GM18867 (cell line): Measurements from ENCODE around the gene PHETA1.
"Not testable (repeated sequence)": the region's sequence is repeated elsewhere in the genome, so short reads cannot be mapped to it uniquely, and the experiment has no call there.

Experiments
- ATAC-seq: cut with Tn5 transposase; IDR thresholded peaks from one replicate; pipeline ENCODE4 v1.9.1; 2021; ENCODE audit warnings: mild to moderate bottlenecking, moderate library complexity; ENCODE audit not compliant: unreplicated experiment

Gene PHETA1

GRCh38 chr12:111377440-111377839 lies 8.5 kb upstream of the PHETA1 start:
- no peak for ATAC-seq

GRCh38 chr12:111373231-111373630 lies 4.3 kb upstream of the PHETA1 start:
- ATAC-seq, result not testable (repeated sequence)

DNA sequence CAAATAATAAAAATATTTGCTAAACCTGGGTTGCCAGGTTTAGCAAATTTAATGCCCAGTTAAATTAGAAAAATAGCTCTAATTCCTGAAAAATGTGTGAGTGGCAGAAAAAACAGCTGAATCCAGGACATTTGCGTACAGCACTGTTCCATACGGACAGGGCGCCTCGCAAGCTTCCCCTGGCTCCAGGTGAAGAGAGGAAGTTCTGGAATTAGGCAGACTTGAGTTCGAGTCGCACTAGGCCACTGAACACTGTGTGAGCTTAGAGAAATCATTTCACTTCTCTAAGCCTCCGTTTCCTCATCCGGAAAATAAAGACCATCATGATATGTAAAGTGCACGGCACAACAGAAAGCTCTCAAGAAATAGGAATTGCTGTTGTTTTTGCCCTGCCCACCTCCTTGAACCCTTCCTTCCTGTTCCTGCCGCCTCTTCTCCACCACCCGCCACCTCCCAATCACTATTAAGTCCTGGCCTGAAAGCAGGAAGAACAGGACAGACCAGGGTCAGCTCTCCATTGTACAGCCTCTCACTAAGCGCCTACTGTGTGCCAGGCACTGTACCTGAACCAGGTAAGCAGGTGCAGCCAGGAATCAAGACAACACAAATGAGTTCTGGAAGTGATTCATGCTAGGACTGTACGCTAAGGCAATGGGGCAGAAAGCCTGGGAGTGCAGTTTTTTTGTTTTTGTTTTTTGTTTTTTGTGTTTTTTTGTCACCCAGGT lies 763 bp upstream of the PHETA1 start:
- ATAC-seq, result no peak

DNA sequence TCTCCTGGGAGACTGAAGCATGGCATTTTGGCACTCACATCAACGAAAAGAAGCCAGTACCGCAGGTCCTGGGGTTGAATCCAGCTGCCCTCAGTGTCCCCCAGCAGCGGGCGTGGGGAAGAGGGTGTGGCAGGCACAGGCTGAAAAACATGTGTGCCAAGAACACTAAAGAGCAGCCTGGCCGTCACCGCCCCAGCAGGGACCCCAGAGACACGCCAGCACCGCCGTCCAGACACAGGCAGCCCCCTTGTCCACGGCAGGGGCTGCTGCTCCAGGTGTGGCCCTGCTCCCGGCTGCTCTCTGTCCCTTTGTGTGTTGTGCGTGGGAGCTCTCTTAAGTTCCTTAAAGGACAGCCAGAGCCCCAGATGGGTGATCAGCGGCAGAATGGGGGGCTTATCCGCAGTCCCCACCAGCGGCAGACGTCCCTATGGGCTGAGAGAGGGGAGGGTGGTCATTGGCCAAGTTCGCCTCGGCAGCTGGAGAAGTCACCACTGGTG lies 556 bp downstream of the PHETA1 start:
- ATAC-seq, result no peak

- no peak for ATAC-seq
Observed at GRCh38 chr12:111367661-111368221, 1.2 kb downstream of the PHETA1 start.

DNA sequence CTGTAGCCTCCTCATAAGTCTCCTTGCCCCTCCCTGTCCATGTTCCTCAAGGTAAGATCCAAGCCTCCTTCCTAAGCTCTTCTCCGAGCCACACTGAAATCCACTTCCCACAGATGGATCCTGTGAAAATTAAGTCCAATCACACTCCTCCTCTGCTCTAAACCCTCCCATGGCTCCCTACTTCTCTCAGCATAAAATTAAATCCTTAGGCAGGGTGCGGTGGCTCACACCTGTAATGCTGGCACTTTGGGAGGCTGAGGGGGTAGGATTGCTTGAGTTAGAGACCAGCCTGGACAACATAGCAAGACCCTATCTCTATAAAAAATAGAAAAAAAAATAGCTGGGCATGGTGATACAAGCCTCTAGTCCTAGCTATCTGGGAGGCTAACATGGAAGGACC lies 2.3 kb downstream of the PHETA1 start:
- ATAC-seq, result no peak

GRCh38 chr12:111366075-111366474 lies 2.8 kb downstream of the PHETA1 start:
- ATAC-seq, result no peak

GRCh38 chr12:111363578-111363977 lies 5.3 kb downstream of the PHETA1 start:
- ATAC-seq, result no peak

DNA sequence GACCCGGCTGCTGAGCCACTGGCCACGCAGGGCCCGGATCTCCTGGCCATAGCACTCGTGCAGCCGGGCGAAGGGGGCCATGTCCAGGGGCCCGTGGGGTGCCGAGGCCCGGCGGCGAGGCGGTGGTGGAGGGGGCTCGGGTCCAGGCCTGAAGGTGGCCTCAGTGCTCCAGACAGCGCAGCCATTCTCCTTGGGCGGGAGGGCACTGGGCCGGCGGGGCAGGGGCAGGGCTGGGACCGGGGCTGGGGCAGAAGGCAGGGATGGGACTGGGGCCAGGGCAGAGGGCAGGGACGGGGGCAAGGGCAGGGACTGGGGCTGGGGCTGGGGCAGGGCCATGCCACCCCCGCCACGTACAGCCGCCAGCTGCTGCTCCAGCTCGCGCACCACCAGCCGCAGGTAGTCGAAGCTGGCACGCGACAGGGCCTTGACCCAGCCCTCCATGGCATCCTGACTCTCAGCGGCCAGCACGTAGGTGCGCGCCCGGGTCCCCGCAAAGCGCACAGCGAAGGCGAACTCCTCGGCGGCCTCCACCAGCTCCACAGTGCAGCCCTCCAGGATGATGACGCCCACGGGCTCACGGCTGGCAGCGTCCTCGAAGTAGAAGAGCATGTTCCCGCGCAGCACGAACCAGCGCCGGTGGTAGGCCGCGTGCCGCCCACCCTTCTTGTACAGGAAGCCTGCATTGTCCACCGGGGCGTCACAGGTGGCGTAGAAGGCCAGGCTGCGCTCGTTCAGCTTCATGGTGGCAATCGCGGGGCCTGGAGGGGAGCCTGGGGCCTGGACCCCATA lies 6.0 kb downstream of the PHETA1 start:
- no peak for ATAC-seq

DNA sequence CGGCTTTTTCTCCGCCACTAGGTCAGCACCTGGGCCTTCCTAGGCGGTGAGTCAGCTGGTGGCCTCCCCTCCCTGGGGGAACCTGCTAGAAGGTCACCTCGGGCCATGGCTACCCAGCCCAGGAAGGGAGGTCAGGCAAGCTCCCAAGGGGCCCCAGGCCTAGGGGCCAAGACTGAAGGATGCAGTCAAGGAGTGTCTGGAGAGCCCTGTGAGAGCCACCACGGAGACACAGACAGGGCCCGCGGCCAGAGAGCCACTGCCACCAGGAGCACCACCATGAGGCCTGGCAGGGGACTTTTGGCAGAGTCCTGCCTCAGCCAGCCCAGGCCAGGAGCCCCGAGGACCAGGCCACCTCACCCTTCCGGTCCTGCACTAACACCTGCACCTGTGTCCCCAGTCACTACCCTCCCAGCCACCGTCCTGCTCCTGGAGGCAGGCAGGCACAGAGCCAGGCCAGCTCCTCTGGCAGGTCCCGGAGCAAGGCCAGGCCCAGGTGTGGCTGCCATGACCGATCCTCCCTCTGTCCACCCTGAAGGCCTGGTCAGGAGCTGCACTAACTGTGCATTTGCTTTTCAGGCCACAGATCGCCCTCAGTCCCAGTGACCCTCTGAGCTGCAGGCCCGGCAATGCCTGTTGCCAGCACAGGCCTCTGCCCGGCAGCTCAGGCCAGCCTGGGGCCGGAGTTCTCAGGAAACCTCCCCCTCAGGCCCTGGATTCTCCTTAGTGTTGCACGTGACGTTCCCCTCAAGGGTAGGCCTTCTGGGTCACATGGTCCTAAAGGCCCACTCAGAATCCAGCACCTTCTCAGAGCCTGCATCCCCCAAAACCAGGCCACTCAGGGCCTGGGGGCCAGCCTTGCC lies 6.9 kb downstream of the PHETA1 start:
- no peak for ATAC-seq

DNA sequence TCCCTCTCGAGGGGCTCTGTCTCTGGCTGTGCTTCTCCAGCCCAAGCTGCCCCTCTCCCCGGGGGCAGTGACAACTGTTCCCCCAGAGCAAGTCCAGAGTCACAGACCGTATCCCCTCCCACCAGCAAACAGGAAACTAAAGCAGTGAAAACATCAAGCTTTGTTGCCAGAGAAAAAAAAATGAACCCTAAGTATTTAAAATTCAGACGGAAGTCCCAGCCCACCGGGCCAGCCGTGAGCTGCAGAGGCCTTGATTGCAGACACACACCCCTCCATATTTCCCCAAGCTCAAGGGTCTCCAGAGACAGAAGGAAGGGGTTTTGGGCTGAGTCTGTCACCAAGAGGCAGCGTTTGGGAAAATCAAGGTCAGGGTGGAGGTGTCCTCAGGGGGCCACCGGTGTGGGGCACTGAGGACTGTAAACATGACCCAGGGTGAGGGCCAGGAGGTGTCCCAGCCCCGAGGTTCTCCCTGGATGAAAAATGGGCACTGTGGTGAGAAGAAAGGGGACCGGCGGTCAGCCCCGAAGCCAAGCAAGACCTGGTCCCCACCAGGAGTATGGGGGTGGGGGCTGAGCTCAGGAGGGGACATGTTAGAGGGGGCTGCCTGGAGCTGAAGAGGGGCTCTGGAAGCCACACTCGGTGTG lies 7.7 kb downstream of the PHETA1 start:
- no peak for ATAC-seq

DNA sequence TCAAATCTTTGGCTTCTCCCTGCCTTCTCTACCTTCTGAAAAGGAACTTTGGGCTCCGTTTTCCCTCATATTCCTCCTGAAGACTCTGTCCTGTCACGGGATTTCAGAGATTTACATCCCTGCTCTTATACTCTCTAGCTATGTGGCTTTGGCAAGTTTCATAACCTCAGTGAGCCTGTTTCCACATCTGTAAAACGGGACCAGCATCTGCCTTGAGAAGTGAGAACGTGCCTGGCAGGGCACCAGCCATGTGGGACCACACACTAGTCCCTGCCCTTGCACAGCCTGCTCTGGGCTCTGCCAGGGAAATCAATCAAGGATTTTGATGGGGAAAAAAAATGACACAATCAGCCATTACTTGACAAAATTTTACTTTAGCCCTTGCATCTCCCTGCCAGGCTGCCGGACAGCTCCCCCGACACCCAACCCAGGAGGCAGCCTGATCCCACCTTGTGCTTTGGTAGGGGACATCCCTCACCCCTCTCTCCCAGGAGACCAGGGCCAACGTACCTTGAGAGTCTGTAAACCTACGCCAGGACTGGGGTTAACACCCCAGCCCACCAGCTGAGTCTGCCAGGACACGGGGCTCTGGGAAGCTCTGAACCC lies 8.5 kb downstream of the PHETA1 start:
- no peak for ATAC-seq

DNA sequence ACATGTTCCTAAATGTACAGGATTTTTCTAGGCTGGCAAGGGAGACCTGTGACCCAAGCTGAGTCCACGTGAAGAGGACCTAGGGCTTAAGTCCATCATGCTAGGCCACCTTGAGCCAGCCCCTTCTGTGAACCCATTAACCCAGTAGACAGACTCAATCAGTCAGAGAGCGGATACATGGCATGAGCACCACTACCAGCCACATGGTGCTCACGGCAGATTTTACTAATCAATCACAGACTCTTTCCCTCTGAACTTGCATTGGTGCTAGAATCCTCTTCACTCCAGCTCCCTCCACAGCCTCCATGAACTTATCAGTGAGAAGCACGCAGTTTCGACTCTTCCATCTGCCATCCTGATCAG lies 9.0 kb downstream of the PHETA1 start:
- ATAC-seq, result no peak

DNA sequence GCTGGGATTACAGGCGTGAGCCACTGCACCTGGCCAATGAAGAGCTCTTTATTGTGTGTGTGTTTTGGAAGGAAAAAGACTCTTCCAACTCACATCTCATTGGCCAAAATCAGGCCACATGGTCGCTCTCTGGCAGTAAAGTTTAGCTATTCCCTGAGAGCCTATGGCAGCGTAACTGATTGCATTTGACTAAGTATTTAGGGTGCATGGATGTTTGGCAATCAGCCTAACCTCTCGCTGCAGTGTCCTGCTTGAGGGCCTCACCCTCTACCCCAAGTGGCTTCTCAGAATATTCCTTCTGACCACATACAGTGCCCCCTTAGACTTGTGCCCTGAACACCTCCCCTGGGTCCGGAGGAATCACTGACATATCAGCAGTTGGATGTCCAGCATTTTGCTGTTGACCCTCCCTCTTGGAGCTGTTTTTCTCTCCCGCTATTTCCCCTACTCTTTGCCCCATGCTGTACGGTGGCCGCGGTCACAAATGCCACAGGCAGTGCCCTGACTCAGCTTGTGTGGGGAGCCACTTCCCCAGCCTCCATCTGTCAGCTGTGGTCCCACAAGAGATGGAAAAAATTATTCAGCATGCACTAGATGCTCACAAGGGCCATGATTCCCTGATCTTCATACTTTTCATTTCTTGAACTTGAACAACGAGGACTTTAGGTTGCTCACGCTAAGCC lies 9.5 kb downstream of the PHETA1 start:
- ATAC-seq, result no peak

DNA sequence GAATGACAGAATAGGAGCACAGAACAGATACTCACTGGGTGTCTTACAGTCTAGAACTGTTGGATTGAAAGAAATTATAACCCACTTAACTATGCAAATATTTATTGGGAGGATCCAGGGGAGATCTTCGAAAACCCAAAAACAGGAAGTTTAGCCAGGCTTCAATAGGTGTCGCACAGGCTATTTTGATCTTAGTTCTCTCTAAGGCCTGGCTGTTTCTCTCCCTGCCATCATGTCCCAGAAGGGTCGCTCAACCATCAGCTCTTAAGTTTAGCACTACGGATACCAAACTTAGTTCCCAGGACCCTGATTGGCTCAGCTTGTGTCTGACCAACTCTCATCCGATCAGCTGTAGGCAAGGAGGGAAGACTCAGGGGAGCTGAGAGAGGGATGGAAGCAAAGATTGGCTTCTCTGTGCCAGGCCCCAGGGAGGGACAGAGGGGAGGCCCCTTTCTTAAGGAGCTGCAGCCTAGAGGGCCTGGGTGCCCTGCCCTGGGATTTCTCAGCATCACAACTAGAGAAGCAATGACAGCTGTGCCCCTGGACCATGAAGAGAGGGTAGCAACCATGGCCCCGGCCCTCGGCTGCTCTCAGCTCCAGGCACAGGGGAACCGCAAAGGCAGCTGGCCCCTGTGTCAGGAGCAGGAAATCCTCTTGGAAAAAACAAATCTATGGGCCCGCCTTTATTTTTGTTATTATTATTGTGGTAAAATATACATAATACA lies 13.5 kb downstream of the PHETA1 start:
- no peak for ATAC-seq

DNA sequence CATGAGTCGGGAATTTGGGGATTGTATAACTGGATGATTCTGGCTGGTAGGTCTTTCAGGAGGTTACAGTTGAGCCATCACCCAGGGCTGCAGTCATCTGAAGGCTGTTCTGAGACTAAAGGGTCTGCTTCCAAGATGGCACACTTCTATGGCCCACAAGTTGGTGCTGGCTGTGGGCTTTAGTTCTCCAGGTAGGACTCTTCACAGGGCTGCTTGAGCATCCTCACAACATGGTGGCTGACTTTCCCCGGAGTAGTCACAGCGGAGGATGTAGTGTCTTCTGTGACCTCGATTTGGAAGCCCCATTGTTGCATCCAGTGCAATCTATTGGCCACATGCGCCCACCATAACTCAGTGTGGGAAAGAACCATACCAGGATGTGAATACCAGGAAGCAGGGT lies 14.4 kb downstream of the PHETA1 start:
- ATAC-seq, result no peak

- no peak for ATAC-seq
Observed at GRCh38 chr12:111353603-111354295, 15.1 kb downstream of the PHETA1 start.

DNA sequence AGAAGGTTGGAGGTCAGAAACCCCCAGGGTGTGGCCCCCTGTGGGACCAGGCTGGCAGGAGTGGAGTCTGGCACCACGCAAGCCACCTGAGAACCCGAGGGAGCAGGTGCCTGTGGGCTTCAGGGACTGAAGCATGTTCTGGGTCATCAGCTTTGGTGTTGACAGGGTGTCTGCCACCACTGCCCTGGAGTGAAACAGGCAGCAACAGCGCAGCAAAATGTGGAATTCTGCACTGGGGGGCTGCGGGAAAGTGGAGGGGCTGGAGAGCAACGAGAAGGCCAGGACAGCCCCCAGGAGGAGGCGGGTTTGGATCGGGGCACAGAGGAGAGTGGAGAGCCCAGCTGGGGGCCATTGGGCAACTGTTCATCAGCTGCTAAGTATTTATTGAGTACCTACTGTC lies 15.9 kb downstream of the PHETA1 start:
- no peak for ATAC-seq
